ENCODE data around the gene PDE8A.
"Not testable (repeated sequence)": the region's sequence is repeated elsewhere in the genome, so short reads cannot be mapped to it uniquely, and the experiment has no call there.

PDE8A gene

DNA sequence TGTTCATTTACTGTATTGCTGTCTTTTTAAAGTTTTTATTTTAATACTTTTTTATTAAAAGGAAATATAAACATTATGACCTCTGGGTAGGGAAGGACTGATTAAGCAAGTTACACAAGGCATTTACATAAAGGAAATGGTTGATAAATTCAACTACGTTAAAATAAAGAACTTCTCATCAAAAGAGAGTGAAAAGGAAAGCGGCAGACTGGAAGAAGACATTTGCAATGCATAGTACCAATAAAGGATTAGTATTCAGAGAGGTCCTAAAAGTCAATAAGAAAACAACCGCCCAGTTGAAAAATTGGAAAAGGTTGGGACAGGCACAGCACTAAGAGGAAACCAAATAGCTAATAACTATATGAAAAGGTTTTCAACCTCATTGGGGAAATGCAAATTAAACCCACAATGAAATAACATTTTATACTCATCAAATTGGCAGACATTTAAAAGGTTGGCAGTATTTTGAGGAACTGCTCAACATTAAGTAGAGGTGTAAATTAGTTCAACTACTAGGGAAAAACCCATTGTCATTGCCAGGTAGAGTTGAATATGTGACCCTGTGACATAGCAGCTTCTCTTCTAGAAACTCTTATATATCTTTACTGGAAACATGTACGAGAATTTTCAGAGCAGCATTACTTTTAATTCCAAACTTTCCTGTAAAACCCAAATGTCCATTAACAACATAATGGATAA lies 9.5 kb downstream of the PDE8A start:
- no peak for DNase-seq

DNA sequence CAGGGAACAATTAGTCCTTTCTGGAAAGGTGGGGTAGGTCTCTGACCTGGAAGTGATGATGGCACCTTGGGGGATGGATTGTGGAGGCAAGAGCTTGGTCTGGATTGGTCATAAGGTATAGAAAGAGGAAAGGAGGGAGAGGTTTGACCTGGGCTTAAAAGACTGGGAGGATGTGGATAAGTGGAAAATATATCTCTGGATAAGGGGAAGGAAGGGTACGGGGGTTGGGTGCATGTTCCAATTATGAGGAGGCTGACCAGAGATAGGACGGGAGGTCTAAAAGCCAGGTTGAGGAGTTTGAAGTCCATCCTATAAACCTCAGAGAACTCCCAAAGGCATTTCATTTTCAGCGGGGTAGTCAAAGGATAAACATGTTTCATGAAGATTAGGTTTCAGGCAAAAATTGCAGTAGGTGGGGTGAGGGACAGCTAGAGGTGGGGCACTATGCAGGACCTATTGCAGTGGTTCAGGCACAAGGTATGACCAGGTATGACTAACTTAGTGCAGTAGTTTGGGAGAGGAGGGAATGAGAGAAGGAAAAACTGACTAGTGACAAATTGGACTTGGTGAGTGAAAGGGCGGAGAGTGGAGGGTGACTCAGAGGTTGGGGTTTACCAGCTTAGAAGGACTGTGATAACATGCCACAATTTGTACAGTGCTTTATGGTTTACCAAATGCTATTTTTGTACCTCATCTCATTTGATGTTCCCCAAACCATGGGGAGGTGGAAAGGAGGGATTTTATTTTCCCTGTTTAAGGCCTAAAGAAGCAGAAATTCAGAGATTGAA lies 10.7 kb downstream of the PDE8A start:
- DNase-seq = no peak

DNA sequence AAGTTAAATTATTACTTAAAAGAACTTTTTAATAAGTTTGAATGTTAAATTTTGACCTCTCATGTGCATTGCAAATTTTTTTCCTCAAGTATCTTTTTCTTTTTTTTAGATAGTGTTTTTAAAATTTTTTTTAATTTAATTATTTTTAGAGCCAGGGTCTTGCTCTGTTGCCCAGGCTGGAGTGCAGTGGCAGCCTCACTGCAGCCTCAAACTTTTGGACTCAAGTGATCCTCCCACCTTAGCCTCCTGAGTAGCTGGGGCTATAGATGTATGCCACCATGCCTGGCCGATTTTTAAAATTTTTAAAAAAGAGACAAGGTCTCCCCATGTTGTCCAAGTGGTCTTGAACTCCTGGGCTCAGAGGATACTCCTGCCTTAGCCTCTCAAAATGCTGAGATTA lies 14.4 kb downstream of the PDE8A start:
- DNase-seq = no peak

DNA sequence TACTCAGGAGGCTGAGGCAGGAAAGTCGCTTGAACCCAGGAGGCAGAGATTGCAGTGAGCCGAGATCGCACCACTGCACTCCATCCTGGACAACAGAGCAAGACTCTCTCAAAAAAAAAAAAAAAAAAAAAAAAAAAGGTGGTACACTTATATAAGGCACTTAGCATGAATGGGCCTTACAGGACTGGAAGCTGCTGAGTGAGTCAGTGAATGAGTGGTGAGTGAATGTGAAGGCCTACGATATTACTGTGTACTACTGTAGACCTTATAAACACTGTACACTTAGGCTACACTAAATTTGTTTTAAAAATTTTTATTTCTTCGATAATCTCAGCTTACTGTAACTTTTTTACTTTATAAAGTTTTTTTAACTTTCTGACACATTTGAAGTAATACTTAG lies 15.1 kb downstream of the PDE8A start:
- DNase-seq = not testable (repeated sequence)

DNA sequence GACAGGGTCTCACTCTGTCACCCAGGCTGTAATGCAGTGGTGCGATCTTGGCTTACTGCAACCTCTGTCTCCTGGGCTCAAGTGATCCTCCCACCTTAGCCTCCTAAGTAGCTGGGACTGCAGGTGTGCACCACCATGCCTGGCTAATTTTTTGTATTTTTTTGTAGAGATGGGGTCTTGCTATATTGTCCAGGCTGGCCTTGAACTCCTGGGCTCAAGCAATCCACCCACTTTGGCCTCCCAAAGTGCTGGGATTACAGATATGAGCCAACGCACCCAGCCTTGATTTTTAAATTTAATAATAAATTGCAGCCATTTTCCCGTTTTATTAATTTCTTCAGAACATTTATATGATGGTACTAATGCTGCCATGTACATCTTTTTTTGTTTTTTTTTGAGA lies 15.6 kb downstream of the PDE8A start:
- not testable (repeated sequence) for DNase-seq

DNA sequence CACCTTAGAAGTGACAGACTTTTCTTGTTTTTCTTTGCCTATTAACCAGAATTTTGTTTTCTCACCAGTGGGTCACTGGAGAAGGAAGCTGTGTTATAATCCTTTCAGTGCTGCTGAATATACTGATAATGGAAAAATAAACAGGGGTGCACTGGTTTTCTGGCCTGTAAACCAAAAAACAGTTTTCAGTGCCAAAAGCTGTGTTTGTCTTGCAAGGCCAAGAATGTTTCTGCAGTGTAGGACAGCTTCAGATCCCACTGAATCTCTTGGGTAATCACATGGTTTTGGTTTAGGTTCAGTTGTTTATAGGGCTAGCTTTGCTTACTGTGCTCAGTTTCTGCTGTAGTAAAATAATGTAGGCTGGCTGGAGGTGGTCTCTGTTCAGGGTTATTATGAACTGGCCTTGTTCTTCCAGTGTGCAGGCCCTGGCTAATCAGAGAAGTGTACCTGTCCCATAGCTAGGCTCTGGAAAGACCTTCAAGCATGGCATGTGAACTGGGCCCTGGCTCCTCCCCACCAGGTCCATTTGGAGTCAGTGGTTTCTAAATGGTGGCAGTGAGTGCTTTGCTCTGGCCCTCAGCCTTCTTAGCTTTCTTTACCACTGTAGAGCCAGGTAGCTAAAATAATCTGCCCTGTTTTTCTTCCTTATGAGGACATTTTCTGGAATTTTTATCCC lies 18.7 kb downstream of the PDE8A start:
- DNase-seq = no peak

DNA sequence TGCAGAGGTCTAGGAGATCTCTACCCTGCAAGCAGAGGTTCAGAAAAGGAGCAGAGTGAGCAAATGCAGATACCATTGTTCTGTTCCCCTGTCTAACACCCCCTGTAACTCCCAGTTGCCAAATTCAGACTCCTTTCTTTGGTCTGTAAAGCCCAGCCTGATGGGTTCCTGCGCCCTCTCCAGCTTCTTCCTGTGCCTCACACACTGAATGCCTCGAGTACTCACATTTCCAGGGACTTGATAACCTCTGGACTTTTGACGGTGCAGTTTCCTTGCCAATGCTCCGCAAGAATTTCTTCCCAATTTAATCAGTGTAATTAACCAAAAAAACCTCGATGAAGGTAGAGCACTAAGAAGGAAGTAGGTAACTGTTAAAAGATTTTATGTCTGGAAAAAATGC lies 19.3 kb downstream of the PDE8A start:
- DNase-seq = no peak

DNA sequence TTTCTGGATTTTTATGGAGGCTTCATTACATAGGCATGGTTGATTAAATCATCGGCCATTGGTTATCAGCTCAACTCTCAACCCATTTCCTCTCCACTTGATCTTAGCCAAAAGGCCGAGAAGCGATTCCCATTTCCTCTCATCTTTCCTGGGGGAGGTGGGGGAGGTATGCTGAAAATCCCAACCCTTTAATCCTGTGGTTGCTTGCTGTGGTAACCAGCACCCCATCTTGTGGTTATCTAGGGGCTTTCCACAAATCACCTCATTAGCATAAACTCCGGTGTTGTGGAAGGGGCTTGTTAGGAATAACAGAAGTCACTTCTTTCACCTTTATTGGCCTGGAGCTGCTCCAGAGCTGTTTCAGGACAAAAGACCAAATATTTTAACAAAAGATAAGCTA lies 20.9 kb downstream of the PDE8A start:
- no peak for DNase-seq

DNA sequence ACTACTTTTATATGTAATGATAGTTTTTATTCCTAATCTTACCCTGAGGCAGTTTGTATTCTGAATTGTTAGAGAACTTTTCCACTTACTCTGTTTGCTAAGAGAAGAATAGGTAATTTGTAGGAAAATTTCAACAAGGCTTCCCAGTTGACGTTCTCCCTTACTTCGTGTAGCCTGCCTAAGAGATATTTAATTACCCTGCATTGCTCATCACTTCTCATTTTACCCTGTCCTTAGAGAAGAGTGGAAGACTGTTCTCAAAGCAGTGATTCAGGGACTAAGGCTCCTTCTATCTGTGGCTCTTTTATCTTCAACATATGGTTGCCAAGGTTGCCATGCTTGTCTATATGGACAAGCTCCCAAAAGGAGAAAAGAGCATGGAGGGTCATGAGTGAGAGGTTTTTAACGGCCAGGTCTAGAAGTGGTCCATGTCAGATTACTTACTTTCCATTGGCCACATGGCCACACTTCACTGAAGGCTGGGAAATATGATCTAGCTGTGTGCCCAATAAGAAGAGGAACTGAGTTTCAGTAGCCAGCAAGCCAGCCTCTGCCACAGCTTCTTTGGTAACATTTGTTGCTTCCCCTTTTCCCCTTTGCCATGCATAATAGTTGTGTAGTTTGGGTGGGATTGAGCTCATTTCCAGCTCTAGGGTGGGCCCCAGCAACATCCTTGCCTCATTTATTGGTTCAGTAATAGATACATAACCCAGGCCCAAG lies 22.1 kb downstream of the PDE8A start:
- DNase-seq = peak; percentile 35

DNA sequence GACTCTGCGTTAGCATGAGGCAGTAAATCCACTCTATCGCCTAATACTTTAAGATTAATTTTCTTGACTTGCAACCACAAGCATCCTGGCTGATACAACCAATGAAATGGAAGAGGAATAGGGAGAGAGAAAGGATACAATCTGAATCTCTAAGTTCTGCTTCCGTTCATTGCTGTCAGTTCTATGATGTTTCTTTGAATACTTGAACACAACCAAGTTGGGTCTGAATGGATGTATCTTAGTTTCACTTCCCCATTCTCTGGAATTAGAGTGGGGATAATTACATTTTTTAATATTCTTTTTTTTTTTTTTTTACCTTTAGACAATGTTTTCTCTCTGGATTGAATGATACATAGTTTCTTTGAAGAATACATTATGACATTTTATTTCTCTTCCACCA lies 22.9 kb downstream of the PDE8A start:
- DNase-seq = peak; percentile 41

DNA sequence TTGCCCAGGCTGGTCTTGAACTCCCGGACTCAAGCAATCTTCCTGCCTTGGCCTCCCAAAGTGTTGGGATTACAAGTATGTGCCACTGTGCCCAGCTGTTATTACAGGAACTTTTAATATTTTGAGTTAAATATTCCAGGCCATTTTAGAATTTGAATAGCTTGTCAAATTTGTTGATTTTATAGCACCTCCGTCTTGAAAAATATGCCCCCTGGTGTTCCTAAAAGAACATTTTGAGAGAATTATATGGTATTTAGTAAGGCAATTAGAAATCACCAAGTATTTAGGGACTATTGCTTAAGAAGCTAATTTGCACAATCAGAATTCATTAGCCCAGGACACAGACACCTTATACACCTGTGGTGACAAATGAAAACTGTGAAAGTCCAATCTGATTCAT lies 23.7 kb downstream of the PDE8A start:
- DNase-seq = no peak

DNA sequence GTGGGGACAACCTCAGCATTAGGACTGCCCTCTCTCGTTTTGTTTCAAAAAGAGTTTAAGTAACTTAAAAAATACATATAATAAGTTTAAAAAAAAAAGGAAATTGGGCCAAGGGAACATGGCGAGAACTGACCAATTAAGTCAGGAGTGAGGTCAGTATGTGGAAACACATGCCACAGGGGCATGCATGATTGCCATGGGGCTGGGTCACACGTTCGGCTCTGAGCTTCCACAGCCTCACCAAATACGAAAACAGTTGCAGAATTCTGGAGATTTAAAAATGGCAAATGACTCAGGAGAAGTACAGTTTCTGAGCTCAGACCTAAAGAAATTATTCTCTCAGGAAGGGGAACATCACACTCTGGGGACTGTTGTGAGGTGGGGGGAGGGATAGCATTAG lies 24.1 kb downstream of the PDE8A start:
- DNase-seq = no peak

DNA sequence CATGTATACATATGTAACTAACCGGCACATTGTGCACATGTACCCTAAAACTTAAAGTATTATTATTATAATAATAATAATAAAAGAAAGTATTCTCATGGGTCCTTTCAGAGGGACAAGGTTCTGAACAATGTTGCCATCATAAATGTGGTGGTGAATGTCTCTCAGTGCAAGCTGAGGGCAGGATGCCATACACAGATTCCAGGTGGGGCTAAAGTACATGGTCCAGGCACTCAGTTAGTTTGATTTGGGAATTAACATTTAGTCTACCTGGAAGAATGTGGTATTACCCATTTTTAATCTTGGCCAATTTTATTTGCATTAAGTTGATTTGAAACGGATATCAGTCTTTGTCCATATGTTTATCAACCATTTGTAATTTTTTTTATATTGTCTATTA lies 24.5 kb downstream of the PDE8A start:
- no peak for DNase-seq

DNA sequence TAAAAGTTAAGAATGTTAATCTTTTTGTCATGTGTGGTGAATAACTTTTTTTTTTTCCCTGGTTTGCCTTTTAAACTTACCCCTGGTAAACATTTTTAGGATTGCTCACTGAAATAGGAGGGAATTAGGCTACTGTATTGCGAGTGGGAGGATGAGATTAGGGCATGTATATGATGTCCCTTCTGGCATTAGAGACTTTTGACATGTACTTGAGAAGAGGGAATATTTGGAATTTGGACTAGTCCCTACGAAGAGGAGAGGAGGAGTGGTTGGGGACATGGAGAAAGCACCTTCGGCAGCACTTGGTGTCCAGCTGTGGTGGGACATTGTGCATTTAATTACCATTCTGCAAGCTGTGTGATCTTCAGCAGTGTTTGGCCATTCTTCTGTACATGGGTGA lies 25.0 kb downstream of the PDE8A start:
- DNase-seq = no peak

DNA sequence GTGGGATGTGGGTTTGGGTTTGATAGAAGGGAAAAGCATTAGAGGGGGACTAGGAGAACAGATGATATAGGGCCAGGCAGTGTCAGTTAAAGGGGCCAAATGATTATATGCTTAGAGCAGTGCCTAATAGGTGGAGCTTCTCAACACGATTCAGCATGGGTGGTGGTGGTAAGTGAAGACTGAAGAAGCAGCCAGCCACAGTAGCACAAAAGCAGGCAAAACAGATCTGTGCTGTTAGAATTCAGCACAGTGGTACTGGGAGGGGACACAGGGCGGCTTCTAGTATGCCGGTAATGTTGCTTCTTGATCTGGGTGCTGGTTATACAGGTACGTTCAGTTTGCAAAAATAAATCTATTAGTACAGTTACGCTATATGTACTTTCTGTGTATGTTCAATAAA lies 25.5 kb downstream of the PDE8A start:
- DNase-seq = no peak

DNA sequence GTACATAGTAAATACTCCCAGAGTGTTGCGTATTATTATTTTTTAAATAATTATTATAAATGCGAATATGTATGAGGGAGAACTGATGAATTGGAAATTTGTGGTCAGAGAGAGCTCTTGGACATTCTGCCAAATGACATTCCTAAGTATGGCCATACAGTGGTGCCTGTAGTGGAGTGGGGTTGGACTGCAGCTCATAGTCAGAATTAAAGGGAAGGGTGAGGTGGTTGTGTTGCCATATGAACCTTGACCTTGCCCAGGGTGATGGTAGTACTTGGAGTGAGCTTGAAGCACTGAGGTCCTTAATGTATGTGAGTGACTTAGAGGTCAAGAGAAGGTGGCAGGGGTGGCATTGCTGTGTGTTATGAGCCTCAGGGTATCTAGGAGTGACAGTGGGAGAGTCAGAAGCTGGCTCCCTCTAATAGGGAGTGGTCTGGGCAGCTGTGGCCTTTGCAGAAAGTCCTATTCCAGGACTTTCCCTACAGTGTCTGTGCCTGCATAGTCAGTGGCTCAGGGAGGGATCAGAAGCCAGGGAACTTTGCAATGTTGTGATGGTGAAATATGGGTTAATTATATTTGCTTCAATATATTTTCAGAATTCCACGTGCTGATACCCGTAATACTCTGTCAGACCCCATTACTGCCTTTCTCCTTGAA lies 26.2 kb downstream of the PDE8A start:
- no peak for DNase-seq

DNA sequence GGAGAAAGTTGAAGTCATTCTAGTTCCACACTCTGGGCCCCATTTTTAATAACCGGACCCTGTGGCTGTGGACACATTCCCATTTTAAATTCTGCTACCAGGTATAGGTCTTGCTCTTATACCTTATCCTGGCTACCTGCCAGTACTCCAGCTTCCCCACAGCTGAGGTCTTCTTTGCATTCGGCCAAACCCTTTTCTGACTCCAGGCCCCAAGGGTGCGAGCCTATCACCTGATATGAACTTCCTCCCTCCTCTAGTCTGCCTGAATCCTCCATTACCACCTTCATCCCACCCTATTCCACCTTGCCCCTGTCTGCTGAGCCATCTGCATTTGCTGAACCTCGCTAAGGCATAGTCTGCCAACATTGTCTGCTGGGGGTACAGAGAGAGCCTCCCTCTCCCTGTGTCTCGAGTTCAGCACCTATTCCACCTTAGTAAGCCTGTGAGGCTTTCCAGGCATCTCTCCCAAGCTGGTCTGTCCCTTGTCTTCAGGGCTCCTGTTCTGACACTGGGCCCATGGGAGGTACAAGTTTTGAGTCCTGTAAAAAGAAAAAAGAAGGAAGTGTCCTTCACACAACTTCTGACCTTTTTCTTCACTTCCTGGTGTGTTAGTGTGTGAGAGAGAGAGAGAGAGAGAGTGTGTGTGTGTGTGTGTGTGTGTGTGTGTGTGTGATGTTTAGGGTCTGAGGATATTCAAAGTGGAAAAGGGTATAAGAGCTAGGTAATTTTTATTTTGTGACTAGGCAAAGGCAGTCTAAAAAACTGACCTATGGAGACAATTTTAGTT lies 27.0 kb downstream of the PDE8A start:
- DNase-seq = peak; percentile 63

DNA sequence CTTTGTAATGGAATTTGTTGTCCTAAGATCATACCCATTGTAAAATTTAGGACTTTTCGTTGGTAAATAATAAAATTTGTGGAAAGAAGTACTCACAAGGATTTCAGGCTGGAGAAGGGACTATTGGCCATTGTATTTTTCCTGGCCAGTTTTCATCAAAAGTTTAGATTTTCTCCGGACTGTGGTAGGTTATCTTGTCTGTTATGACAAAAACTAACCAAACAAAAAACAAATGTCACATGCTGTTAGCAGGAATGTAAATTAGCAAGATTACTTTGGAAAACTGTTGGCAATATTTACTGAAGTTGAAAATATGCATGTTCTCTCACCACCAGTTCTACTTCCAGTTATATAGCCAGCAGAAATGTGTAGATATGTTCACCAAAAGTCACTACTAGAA lies 27.8 kb downstream of the PDE8A start:
- no peak for DNase-seq

DNA sequence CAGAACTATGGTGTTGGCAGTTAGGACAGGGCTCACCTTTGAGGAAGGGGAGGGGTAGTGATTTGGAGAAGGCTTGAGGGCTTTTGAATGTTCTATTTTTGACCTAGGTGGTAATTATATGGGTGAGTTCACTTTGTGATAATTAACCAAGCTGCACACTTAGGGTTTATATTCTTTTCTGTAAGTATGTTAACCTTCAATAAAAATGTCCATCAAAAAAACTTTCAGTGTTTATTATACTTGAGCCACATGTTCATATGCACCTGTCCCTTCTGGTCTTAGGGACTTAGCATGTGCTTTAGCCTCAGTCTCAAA lies 28.4 kb downstream of the PDE8A start:
- DNase-seq = no peak

DNA sequence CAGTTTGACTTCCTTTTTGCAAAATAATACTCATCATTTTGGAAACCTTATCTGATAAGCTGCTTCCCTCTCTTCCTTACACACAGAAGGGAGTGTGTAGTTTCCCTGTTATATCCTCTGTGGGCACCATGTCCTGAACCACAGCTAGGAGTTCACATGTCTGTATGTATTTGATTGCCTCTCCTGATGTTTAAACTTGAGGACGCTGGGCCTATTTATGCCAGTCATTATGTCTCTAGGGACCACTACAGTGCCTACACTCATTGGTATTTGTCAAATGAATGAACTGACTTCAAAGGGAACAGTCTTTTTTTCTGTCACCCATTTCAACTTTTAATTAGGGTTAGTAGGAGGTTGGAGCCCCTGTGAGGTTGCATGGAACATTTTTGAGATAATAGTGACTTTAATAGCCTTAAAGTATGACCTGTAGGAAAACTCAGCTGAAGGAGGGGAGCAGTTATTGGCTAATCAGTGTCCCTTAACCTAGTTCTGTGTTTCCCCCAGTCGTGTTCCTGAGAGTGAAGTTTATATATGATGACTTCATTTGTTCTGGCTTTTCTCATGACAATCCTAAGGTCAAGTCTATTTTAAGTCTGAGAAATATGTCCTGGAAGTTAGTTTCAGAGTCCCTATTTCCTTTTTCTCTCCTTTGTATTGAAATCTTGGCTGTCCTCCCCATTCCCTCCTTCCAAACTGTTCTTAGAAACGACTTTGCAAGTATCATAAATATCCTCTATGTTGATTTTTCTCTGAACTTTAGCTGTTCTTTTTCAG lies 28.9 kb downstream of the PDE8A start:
- no peak for DNase-seq

DNA sequence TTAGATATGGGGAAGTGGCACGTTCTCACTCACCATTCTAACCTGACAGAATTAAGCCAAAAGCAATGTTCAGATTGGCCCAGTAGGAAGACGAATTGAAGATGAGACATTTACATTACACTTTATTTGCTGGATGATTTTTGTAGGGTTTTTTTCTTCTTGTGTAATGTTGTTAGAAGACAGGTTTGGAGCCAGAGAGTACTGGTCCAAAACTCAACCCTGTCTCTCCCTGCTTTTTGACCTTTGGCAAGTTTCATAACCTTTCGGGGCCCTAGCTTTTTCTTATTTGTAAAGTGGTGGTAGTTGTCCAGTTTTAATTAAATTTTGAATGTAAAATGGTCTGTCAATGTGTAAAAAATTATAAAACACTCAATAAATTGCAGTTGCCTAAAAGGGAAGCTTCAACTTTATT lies 29.5 kb downstream of the PDE8A start:
- DNase-seq = no peak
